HEK293T (cell line): ENCODE data around the gene C20orf141.

Experiments used
- CTCF ChIA-PET: fragments of 350-600 bp; formaldehyde crosslinking; extraction: SDS; loops from one replicate; lab custom pipeline; 2021; ENCODE audit warnings: antibody characterized with exemption, inconsistent platforms; lab: Yijun Ruan, JAX
- POLR2A ChIA-PET: fragments of 350-600 bp; formaldehyde crosslinking; extraction: SDS; loops from one replicate; lab custom pipeline; 2020; ENCODE audit warnings: antibody characterized with exemption, inconsistent platforms; lab: Yijun Ruan, JAX
- DNase-seq: peaks from one replicate; pipeline ENCODE4 v3.0.0; 2012; ENCODE audit warnings: mixed read lengths; ENCODE audit errors: extremely low spot score
- ARNT ChIP-seq: fragments of 450-650 bp; IDR thresholded peaks from 2 replicates; pipeline ENCODE4 v1.6.1; 2017; ENCODE audit warnings: mild to moderate bottlenecking
- BHLHE40 ChIP-seq: fragments of 450-650 bp; IDR thresholded peaks from 2 replicates; pipeline ENCODE4 v1.6.1; 2016; ENCODE audit warnings: mild to moderate bottlenecking, moderate library complexity, borderline replicate concordance
- CTBP1 ChIP-seq: fragments of 450-650 bp; IDR thresholded peaks from 2 replicates; pipeline ENCODE4 v1.6.1; 2016; ENCODE audit warnings: borderline replicate concordance
- ELF4 ChIP-seq: fragments of 450-650 bp; IDR thresholded peaks from 2 replicates; pipeline ENCODE4 v1.6.1; 2017; ENCODE audit warnings: antibody characterized with exemption
- FOXA1 ChIP-seq: fragments of 450-650 bp; IDR thresholded peaks from 2 replicates; pipeline ENCODE4 v1.6.1; 2016; ENCODE audit warnings: mild to moderate bottlenecking
- FOXK2 ChIP-seq: fragments of 450-650 bp; IDR thresholded peaks from 2 replicates; pipeline ENCODE4 v1.6.1; 2016; ENCODE audit warnings: mild to moderate bottlenecking
- FOXM1 ChIP-seq: fragments of 450-650 bp; IDR thresholded peaks from 2 replicates; pipeline ENCODE4 v1.6.1; 2017; ENCODE audit warnings: mild to moderate bottlenecking, borderline replicate concordance
- HDGF ChIP-seq: fragments of 450-650 bp; IDR thresholded peaks from 2 replicates; pipeline ENCODE4 v1.6.1; 2017; ENCODE audit warnings: antibody characterized with exemption, borderline replicate concordance
- L3MBTL2 ChIP-seq: fragments of 450-650 bp; conservative IDR thresholded peaks from 2 replicates; pipeline ENCODE4 v1.6.1; 2016; ENCODE audit warnings: mild to moderate bottlenecking
- LEF1 ChIP-seq: fragments of 450-650 bp; IDR thresholded peaks from 2 replicates; pipeline ENCODE4 v1.6.1; 2017; ENCODE audit warnings: mild to moderate bottlenecking, borderline replicate concordance
- NFRKB ChIP-seq: fragments of 450-650 bp; IDR thresholded peaks from 2 replicates; pipeline ENCODE4 v1.6.1; 2016; ENCODE audit warnings: mild to moderate bottlenecking, moderate library complexity
- SP1 ChIP-seq: fragments of 450-650 bp; IDR thresholded peaks from 2 replicates; pipeline ENCODE4 v1.6.1; 2017
- SUZ12 ChIP-seq: fragments of 450-650 bp; IDR thresholded peaks from 2 replicates; pipeline ENCODE4 v1.6.1; 2016; ENCODE audit warnings: mild to moderate bottlenecking
- TARDBP ChIP-seq: fragments of 450-650 bp; IDR thresholded peaks from 2 replicates; pipeline ENCODE4 v1.6.1; 2016
- ZNF384 ChIP-seq: fragments of 450-650 bp; IDR thresholded peaks from 2 replicates; pipeline ENCODE4 v1.6.1; 2016
- TF ChIP-seq, protein P1 (sequence below): fragments of 450-650 bp; IDR thresholded peaks from 2 replicates; pipeline ENCODE4 v1.6.1; 2016

C20orf141 gene

DNA sequence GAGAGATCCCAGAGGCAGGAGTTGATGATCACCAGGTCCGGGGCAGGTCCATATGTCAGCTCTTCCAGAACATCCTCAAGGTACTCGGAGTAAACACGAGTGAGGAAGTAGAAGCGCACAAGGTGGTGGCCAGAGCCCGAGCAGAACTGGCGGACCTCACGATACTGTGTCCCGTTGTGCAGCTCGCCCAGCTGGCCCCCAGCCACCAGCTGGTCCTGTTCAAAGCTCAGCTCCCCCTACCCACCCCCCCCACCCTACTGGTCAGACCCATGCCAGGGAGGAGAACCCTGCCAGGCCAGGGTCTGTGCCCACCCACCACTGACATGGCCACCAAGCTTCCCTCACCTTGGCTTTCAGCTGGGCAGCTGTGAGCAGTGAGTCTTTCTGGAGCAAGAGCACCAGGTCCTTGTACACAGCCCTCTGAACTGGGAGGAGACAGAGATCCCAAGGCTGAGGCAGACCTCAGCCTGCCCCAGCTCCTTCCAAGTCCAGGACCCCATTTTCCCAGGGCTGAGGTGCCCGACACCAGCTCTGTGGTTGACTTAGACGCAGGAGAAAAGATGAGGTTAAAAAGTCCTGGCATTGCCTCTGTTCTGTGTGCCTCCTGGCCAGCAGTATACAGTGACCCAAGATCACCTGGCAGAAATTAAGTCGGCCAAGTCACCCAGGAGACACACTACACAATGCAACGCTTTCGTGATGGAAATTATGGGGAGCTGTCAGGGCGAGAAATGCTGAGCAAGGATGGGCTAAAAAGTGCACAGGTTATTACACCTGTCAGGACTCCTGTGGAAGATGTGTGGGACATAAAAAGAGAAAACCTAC is 24.3 kb downstream of the C20orf141 start:
- POLR2A ChIA-PET = interaction anchor here (1.0 to 1.2 kb wide), 2 partner anchors 66 to 77 kb away, joined by 3 read pairs; no protein-coding TSS in a partner anchor
- no peak for TF ChIP-seq ELF4
- no peak for TF ChIP-seq ARNT
- no peak for TF ChIP-seq SUZ12
- no peak for TF ChIP-seq CTBP1
- no peak for TF ChIP-seq NFRKB
- TF ChIP-seq FOXK2 = no peak
- TF ChIP-seq SP1 = no peak
- CTCF ChIA-PET = no interaction called here
- no peak for DNase-seq

DNA sequence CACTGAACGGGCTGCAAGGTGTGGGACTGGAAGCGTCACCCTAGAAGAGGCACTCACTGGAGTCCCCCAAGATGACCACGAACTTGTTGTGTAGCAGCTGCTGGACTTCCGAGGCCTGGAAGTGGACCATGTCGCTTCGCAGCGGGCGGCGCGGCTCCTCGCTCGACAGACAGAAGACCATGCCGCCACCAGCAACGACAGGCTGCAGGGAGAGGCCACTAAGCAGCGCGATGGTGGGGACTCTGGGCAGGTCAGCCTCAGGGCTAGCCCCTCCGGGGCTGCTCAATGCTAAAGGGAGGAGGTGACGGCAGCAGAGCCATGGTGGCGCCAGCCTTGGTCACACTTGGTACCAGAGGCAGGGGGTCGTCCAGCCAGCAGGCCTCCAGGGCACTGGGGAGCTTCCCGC is 24.9 kb downstream of the C20orf141 start:
- ChIA-PET POLR2A (interaction anchor here (1.0 to 1.3 kb wide), 3 partner anchors 39 to 154 kb away, joined by 3 to 4 read pairs (median 3); no protein-coding TSS in a partner anchor), CTCF (no interaction called here)
- no peak for DNase-seq
- TF ChIP-seq ARNT = no peak

DNA sequence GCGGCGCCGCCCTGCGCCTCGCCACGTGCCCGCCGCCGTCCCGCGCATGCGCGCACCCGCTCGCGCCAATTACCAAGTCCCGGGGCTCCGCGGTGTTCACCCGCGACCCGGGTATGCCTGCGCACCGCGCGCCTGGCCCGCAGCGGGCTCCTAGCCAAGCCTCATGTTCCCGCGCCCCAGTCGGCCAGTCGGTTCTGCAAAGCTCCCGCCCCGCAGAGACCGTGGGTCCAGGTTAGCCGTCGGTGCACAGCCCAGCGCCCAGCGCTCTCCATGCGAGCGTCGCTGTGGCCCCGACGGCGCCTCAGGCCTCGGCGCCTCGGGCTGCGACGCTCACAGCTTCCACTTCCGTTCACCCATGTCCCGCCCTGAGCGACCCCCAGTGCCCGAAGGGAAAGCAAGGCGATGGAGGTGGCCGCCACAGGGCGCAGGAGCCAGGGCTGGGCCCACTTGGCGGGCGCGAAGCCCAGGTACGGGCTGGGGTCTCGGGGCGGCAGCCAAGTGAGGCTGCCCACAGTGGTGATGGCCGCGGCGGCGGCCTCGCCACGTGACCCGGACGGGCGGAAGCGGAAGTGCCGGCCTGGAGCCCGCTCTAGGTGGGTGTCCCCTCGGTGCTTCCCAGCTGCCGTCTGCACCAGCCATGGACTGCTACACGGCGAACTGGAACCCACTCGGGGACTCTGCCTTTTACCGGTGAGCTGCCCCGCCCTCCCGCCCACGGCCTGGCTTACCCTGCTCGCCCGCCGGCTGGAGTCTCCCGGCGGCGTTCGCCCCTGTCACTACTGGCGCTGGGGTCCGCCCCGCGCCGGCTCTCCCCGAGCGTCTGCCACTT is 25.6 kb downstream of the C20orf141 start, which contains the start of the genes PCED1A and VPS16:
Gene PCED1A (minus strand): TSS at position 518 of the 829 bp plus-strand sequence. CDS start 743 bp downstream, outside the sequence.
Gene VPS16 (plus strand): TSS at position 608 of the 829 bp plus-strand sequence. CDS start 30 bp downstream, at position 638.
- TF ChIP-seq BHLHE40 (no peak), L3MBTL2 (peak; percentile 98), ELF4 (peak; percentile 75)
- POLR2A ChIA-PET = interaction anchor here (0.8 to 1.4 kb wide), 6 partner anchors 39 to 154 kb away, joined by 3 to 5 read pairs (median 3); no protein-coding TSS in a partner anchor
- peak; percentile 98 for DNase-seq
- CTCF ChIA-PET = no interaction called here

DNA sequence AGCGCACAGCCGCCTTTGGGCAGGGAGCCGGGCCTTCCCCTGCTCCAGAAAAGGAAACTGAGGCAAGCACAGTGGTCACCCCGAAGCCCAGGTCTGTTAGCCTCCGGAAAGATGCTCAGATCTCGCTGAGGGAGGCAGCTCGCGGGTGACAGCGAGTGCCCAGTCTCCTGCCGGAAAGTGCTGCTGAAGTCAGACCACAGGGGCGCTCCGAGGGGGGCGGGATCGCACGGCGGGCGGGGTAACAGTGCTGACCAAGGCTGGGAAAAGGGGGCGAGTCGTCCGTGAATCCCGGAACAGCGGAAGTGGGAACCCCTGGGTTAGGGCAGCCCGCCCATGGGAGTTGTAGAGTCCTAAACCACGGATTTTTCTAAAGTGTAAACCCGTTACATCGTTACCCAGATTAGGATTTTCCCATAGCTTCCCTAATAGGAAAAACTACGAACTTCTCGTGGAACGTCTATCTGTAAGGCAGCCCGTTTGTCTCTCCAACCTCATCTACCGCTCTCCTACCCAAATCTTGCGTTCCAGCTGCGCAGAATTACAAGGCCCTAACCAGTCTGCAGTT is 26.3 kb downstream of the C20orf141 start:
- ChIA-PET POLR2A (interaction anchor here (0.8 to 1.4 kb wide), 5 partner anchors 40 to 155 kb away, joined by 3 to 5 read pairs (median 3); no protein-coding TSS in a partner anchor), CTCF (interaction anchor here (0.7 kb wide), 1 partner anchor 378 kb away, joined by 3 read pairs; no protein-coding TSS in a partner anchor)
- no peak for TF ChIP-seq SP1
- no peak for TF ChIP-seq TARDBP
- no peak for TF ChIP-seq ZNF384
- TF ChIP-seq FOXA1 = no peak
- TF ChIP-seq BHLHE40 = no peak
- TF ChIP-seq CTBP1 = no peak
- no peak for TF ChIP-seq ARNT
- TF ChIP-seq NFRKB = no peak
- TF ChIP-seq FOXK2 = no peak
- TF ChIP-seq, protein P1, sequence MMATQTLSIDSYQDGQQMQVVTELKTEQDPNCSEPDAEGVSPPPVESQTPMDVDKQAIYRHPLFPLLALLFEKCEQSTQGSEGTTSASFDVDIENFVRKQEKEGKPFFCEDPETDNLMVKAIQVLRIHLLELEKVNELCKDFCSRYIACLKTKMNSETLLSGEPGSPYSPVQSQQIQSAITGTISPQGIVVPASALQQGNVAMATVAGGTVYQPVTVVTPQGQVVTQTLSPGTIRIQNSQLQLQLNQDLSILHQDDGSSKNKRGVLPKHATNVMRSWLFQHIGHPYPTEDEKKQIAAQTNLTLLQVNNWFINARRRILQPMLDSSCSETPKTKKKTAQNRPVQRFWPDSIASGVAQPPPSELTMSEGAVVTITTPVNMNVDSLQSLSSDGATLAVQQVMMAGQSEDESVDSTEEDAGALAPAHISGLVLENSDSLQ = no peak
- TF ChIP-seq HDGF = no peak
- TF ChIP-seq ELF4 = no peak
- TF ChIP-seq L3MBTL2 = no peak
- TF ChIP-seq SUZ12 = no peak
- peak; percentile 67 for DNase-seq

DNA sequence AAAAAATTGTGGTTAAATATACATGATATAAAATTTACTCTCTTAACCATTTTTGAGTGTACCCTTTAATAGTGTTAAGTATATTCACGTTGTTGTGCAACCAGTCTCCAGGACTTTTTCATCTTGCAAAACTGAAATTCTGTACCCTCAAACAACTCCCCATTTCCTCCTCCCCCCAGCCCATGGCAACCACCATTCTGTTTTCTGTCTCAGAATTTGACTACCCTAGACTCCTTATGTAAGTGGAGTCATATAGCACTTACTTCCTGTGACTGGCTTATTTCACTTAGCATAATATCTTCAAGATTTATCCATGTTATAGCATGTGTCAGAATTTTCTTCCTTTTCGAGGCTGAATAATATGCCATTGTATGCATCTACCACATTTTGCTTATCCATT is 30.8 kb downstream of the C20orf141 start:
- no peak for DNase-seq
- CTCF ChIA-PET = no interaction called here
- TF ChIP-seq, protein P1 = no peak
- TF ChIP-seq NFRKB (no peak), LEF1 (no peak), ELF4 (no peak), CTBP1 (no peak), ZNF384 (no peak)
- POLR2A ChIA-PET = no interaction called here

DNA sequence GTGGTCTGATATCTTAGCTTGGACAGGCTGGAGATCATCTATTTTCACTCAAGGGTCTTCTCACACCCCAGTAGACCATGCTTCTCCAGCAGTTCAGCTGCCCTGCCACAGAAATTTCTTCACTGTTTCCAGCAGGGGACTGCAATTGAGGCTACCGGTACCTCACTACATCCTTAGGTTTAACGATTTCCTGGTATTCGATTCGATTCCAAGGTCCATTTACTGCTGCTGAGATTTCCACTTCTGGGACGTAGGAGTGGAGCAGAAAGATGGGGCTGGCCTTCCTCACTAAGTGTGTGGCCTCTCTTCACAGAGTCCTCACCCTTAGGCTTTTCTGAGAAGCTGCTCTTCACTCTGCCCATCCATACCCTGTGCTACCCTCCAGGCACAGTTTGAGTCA is 31.9 kb downstream of the C20orf141 start:
- no peak for DNase-seq
- CTCF ChIA-PET = no interaction called here
- TF ChIP-seq FOXK2 (no peak), HDGF (no peak), SUZ12 (no peak), BHLHE40 (no peak), SP1 (no peak), FOXA1 (no peak), ARNT (no peak), FOXM1 (no peak), LEF1 (no peak), TARDBP (no peak), ZNF384 (no peak), NFRKB (no peak), L3MBTL2 (no peak), ELF4 (no peak), CTBP1 (no peak)
- TF ChIP-seq, protein P1 = no peak
- POLR2A ChIA-PET = no interaction called here
